HAP-1 (cell line): ENCODE data around the gene NECTIN4.

Experiments
- DNase-seq, 2 experiments: peaks; one replicate each; pipeline ENCODE4 v3.0.0-alpha.2; 2016 to 2020; ENCODE audit warnings: low spot score in 2 of 2
- H3K27me3 ChIP-seq: fragments of 250-450 bp; sonication (Bioruptor Pico); 2 replicates; pipeline ENCODE4 v1.5.1; 2020; ENCODE audit warnings: low read depth, mild to moderate bottlenecking, moderate library complexity
- H3K36me3 ChIP-seq: fragments of 250-450 bp; sonication (Bioruptor Pico); replicated peaks from 2 replicates; pipeline ENCODE4 v1.5.1; 2020; ENCODE audit warnings: mild to moderate bottlenecking
- H3K4me1 ChIP-seq: fragments of 250-450 bp; sonication (Bioruptor Pico); 2 replicates; pipeline ENCODE4 v1.5.1; 2020; ENCODE audit warnings: mild to moderate bottlenecking
- H3K4me3 ChIP-seq: fragments of 250-450 bp; sonication (Bioruptor Pico); 2 replicates; pipeline ENCODE4 v1.5.1; 2020; ENCODE audit warnings: mild to moderate bottlenecking, moderate library complexity
- H3K9me3 ChIP-seq: fragments of 250-450 bp; sonication (Bioruptor Pico); 2 replicates; pipeline ENCODE4 v1.5.1; 2020; ENCODE audit warnings: mild to moderate bottlenecking, moderate library complexity
- in situ Hi-C: fragments of 300-500 bp; cut with MboI; formaldehyde crosslinking; loops from 3 replicates; pipeline ENCODE4 v1.14.3; 2020; ENCODE audit warnings: low sequenced_read_pairs, inconsistent platforms, mixed read lengths

NECTIN4 gene

DNA sequence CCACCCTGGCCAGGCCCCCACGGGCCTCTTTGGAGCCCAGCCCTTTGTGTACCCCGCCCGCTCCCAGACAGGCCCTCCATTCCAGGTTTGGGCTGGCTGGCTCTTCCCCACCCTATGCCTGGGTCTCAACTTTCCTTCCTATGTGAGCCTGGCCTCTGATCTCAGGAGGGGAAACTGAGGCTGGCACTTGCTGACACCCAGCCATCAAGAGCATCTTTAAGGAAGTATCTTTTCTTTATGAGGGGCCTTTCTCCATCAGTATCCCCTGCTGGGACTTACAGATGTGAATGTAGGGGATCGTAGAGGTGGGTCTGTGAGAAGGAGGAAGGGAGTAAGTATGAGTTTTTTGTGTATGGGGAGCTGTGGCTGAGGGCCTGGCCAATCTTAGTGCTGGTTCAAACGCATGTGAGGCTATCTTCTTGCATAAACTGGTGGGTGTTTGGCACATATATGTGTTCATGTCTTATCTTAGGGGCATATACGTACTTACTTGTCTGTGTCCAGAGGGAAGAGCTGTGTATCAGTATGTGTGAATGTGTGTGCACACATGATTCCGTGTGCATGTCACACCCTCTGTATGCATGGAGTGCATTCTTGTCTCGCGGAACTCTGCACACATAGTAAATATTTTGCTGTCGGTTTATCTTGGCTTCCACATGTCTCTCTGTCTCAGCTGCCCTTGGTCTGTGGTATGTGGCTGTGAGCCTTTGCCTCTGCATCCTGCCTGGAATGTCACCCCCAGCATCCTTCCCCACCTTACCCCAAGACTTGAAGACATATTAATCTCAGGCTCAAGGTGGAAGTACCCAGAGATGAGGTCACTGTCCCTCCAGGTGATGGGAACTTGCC lies 5.4 kb downstream of the NECTIN4 start:
- H3K9me3 ChIP-seq = no peaks in the 10 kb centered on the region
- peaks cover 8% of the 10 kb centered on the region for H3K4me1 ChIP-seq
- H3K4me3 ChIP-seq = no peak overlapping the region
- no peaks in the 10 kb centered on the region for H3K36me3 ChIP-seq
- H3K27me3 ChIP-seq = no peaks in the 10 kb centered on the region
- in situ Hi-C loops = no loop called here
- no peak for DNase-seq

DNA sequence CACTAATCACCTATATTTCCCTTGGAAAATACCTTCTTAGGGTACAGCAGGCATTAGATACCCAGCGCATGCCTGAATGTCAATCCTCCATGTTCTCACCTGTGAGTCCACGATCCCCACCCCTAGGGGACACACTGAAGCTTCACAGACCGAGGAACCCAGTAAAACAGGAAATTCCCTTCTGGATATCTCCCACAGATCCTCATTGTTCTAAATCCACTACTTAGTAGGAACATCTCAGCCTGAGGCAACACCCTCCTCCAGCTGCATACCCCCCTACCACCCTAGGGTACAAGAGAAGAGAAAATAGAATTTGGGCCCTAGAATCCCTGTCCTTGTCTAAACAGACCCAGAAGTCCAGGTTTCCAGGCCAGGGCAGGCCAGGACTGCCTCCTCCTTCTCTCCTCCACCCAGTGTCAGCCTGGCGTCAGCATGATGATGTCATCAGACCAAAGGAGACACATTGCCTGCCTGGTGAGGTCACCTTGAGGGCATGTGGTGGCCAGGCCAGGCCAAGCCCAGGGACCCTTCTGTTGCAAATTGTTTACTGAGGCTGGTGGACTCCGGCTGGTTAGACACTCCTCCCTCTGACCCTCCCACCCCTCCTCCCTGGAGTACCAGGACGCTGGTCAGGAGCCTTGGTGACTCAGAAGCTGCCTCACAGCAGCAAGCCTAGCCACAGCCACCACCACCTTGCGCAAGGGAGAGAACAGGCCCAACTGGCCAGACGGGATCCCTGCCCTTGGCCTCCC lies 6.2 kb downstream of the NECTIN4 start:
- Histone ChIP-seq H3K36me3 (no peaks in the 10 kb centered on the region), H3K27me3 (no peaks in the 10 kb centered on the region), H3K4me1 (peaks cover 8% of the 10 kb centered on the region), H3K4me3 (no peak overlapping the region), H3K9me3 (no peaks in the 10 kb centered on the region)
- no peak for DNase-seq
- in situ Hi-C loops = no loop called here

DNA sequence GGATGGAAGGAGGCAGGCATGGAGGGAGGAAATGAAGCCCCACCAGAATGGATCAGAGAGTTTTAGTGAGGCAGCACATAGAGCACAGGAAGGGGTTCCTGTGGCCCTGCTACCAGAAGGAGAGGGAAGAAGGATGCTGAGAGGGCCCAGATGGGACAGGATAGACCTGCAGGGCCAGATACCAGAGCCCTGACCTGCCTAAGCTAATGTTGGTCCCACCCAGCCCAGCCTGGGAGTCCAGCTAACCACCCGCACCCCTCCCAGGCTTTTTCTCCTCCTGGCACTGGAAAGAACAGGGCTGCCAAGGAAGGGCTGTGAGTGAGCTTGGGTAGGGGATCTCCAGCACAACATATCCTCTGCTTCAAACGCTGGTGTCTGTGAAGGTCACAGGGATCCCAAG lies 6.9 kb downstream of the NECTIN4 start:
- in situ Hi-C loops = no loop called here
- H3K4me1 ChIP-seq = peaks cover 8% of the 10 kb centered on the region
- H3K9me3 ChIP-seq = no peaks in the 10 kb centered on the region
- no peak for DNase-seq
- H3K4me3 ChIP-seq = no peak overlapping the region
- H3K27me3 ChIP-seq = no peaks in the 10 kb centered on the region
- H3K36me3 ChIP-seq = no peaks in the 10 kb centered on the region

DNA sequence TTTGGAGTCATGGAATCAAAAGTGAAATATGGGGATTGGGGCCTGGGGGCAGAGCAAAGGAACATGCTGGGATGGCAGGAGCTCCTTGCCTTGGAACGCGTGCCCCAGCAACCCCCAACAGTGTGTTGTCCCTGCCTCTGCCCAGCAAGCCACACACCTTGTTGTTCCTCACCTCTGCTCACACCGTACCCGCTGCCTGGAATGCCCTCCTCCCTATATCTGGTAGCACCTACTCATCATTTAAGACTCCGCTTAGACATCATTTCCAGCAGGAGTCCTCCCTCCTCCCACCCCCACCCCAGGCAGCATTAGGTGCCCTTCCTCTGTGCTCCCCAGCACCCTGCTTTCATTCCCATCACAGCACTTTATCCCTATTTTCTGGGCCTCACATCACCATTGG lies 7.8 kb downstream of the NECTIN4 start:
- H3K4me1 ChIP-seq = peaks cover 8% of the 10 kb centered on the region
- in situ Hi-C loops = no loop called here
- DNase-seq = no peak
- no peaks in the 10 kb centered on the region for H3K9me3 ChIP-seq
- H3K27me3 ChIP-seq = no peaks in the 10 kb centered on the region
- H3K4me3 ChIP-seq = no peak overlapping the region
- no peaks in the 10 kb centered on the region for H3K36me3 ChIP-seq

DNA sequence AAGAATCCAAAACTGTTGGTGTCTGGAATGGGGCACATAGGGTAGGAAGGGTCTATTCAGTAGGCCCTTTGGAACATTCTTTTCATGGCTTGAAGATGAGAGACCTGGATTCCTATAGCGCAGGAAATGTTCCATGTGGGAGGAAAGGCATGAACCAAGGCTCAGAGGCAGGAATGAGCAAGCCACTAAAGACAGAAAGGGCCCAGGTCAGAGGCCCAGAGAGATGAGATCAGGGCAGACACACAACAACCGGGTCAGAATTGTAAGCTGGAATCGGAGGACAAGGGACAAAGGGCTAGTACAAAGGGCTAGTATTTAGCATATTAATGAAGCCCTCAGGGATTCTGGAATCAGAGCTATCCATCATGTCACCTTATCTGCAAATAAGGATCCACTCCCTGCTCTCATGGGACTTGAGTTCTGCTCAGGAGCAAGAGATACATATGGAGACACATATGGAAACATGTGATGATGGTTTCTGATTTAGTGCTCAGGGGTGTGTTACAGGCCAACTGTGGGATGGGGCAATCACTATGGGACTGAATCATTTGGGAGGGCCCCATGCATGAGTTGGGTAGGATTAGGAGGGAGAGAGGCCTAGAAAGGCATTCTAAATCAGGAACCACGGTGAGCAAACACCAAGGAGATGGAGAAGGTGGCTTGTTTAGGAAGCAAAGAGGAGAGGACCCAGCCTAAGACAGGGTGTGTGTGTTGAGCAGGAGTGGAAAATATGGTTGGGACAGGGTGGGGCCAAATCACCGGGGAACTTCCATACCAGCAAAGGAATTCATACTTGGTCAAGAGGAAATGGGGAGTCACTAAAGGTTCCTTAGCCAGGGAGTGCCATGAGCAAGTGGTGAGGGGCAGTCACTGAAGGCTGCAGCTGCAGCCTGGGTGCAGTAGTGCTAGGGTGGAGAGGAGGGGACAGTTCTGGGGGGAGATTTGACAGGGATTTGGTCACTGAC lies 8.6 kb downstream of the NECTIN4 start:
- Histone ChIP-seq H3K4me1 (peaks cover 8% of the 10 kb centered on the region), H3K9me3 (no peaks in the 10 kb centered on the region), H3K36me3 (no peaks in the 10 kb centered on the region), H3K27me3 (no peaks in the 10 kb centered on the region), H3K4me3 (no peak overlapping the region)
- DNase-seq = peak; percentile 51 to 53
- in situ Hi-C loops = no loop called here

DNA sequence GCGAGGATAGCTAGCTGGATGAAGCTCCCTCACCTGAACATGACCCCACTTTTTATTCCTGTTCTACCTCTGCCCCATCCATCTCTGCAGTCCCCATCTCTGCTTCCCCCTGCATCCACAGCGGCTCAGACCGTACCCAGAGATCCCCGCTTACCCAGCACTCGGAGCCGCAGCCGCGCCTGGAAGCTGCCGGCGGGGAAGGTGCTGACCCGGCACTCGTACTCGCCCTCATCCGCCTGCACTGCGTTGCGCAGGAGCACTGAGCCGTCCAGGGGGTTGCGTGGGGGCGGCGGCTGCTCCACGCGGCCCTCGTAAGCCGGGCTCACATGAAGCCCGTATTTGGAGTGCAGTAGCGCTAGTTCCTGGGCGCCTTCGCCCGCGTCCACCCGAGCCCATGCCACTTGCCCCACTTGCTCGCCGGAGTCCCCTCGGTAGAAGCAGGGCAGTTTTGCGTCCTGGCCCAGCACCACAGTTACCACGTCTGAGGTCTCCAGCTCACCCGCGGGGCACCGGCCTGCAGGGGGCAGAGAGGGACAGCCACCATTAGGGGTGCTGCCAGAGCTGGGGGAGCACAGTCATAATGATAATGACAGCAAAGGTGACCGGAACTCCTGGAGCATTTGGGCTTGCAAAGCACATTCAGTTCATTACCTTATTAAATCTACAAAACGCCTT lies 9.8 kb downstream of the NECTIN4 start:
- Histone ChIP-seq H3K4me3 (no peak overlapping the region), H3K36me3 (no peaks in the 10 kb centered on the region), H3K27me3 (no peaks in the 10 kb centered on the region), H3K4me1 (peaks cover 8% of the 10 kb centered on the region), H3K9me3 (no peaks in the 10 kb centered on the region)
- in situ Hi-C loops = no loop called here
- DNase-seq = no peak

DNA sequence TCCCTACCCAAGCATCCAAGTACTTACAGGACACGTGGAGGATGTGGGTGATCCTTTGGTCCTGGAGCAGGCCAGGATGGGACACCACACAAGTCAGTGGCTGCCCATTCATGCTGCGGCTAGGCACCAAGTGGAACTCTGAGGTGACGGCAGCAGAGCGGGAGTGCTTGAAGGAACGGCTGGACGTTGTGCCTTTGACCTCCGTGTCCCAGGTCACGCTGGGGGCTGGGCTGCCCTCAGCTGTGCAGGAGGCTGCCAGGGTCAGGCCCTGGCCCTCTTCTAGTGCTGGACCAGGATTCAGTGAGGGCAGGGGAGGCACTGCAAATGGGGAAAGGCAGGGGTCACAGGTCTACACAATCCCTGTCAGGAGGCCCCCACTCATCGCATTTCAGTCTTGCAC lies 11.9 kb downstream of the NECTIN4 start:
- in situ Hi-C loops = no loop called here

DNA sequence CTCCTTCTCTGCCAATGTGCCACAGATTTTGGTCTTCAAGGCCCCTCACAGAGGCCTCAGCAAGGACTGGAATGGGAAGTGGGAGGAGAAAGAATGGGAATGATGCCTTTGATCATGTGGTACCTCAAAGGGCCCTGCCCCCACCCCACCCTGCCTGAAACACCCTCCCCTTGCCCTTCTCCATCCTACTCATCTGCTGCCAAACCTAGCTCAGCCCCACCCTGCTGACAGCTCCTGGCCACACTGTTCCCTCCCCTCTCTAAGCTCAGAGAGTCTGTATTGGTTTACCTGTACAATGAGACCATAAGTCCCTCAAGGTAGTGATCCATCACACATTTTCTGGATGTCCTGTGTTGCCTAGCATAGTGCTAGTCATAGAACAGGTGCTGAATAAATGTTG lies 12.9 kb downstream of the NECTIN4 start:
- in situ Hi-C loops = no loop called here
- DNase-seq = no peak
- Histone ChIP-seq H3K4me3 (no peak overlapping the region), H3K4me1 (peaks cover 8% of the 10 kb centered on the region), H3K27me3 (no peaks in the 10 kb centered on the region), H3K36me3 (no peaks in the 10 kb centered on the region), H3K9me3 (no peaks in the 10 kb centered on the region)

More for the DNA sequence above, 11.9 kb downstream of the NECTIN4 start:
- DNase-seq = no peak
- H3K27me3 ChIP-seq = no peaks in the 10 kb centered on the region
- no peaks in the 10 kb centered on the region for H3K9me3 ChIP-seq
- no peak overlapping the region for H3K4me3 ChIP-seq
- H3K4me1 ChIP-seq = peaks cover 8% of the 10 kb centered on the region
- H3K36me3 ChIP-seq = no peaks in the 10 kb centered on the region

DNA sequence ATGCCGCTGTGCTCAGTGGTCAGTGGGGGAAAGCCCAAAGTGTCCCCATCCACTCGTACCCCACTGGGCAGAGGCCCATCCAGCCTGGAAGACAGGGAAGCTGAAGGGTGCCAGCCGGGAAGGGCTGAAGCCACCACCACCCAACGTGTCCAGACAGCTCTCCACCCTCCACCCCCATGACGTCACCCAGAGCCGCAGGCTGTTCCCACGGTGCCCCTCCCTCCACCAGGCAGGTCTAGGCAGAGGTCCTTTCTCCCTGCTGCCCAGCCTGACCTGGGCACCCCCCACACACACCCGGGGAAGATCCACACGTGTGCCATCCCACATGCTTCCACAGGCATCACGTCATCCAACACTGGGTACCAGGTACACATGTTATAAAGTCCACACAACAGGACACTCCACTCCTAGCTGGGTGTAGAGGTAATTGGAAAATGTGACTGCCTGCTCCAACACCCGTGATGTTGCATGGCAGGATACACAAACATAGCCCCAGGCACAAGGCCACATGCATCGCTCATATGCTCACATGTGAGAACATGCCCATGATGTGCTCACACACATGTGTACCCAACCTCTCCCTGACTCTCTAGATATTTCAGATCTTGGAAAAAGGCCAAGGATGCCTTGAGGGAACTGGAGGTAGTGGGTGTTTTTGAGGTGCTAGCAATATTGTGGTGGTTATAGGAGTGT lies 14.5 kb downstream of the NECTIN4 start:
- H3K27me3 ChIP-seq = no peaks in the 10 kb centered on the region
- DNase-seq = no peak
- in situ Hi-C loops = no loop called here
- H3K36me3 ChIP-seq = no peaks in the 10 kb centered on the region
- no peak overlapping the region for H3K4me3 ChIP-seq
- H3K4me1 ChIP-seq = no peaks in the 10 kb centered on the region
- no peaks in the 10 kb centered on the region for H3K9me3 ChIP-seq

DNA sequence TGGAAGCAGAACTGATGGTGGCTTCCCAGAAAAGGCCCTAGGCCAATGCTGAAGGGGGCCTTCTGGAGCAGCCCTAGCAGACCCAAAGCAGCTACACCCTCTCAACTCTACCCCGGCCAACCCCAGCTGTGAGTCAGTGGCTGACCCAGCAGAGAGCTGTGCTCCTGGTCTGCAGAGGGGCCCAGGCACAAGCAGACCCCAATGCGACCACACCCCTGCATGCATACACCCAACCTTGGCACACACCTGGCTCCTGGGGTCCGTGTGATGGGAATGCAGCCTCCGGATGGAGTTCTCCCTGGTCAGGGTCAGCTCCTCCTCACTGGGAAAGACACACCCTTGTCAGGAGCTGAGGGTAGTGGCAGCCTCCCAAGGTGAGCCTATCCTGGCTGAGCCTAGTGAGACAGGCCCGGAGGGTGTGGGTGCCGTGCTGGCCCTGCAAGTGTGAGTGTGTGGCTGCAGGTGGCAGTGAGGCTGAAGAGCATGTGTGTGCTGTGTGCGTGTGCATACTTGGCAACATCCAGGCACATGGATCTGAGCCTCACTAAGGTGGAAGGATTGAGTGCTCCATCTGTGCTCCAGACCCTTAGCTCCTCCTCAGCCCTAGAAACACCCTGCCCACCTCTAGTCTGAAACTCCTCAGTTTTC lies 15.8 kb downstream of the NECTIN4 start:
- in situ Hi-C loops = no loop called here
- Histone ChIP-seq H3K4me3 (no peak overlapping the region), H3K27me3 (no peaks in the 10 kb centered on the region), H3K9me3 (no peaks in the 10 kb centered on the region), H3K4me1 (no peaks in the 10 kb centered on the region), H3K36me3 (no peaks in the 10 kb centered on the region)
- no peak for DNase-seq

DNA sequence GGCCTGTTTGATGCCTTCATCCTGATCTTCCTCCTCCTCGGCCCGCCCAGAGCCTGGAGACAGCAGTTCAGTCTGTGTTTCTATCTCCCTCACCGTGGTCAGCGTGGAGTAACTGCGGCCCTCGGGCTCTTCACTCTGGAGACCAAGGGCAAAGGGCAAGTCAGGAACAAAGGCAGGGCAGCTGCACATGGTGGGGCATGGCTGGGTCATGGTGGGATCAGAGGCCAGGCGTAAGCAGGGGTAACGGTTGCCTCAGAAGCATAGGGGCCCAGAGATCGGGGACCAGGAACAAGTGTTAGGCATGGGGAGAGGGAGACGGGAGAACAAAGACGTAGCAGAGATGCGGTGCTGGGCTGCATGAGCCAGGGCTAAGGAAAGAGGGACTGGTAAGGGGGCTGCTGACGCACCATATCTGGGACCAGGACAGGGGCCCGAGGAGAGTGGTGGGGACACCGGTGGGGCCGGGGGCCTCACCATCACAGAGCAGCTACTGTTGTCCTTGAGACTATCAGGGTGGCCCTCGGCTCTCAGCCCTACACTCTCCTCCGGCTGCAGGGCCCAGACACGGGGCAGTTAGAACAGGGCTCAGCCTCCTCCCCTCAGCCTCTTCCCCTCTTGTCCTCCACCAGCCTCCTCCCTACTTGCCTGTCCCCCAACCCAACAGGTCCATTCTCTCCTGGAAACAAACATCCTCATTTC lies 16.5 kb downstream of the NECTIN4 start:
- Histone ChIP-seq H3K4me3 (no peak overlapping the region), H3K4me1 (no peaks in the 10 kb centered on the region), H3K27me3 (no peaks in the 10 kb centered on the region), H3K36me3 (no peaks in the 10 kb centered on the region), H3K9me3 (no peaks in the 10 kb centered on the region)
- in situ Hi-C loops = no loop called here
- DNase-seq = no peak

DNA sequence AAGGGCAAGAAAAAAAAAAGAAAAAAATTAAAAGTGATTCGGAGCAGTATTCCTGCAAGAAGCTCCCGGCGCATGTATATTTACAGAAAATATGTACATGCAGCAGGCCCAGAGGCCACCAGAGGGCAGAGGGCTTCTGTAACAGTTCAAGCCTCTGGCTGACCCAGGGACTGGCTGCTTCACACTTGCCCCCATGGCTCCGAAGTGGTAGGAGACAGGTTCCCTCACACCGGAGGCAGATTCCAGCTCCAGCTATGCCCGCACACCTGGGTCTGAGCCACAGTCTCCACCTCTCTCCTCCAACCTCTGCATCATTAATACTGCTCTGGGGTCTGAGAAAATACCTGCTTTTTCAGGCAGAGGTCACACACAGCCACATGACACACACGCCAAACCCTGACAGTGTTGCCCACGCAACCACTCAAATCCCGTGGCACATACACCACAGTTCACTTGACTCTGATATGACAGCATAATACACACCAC lies 17.4 kb downstream of the NECTIN4 start:
- Histone ChIP-seq H3K9me3 (no peaks in the 10 kb centered on the region), H3K27me3 (no peaks in the 10 kb centered on the region), H3K4me1 (no peaks in the 10 kb centered on the region), H3K36me3 (no peaks in the 10 kb centered on the region), H3K4me3 (no peak overlapping the region)
- DNase-seq = peak; percentile 37 to 57
- in situ Hi-C loops = no loop called here
